ENCODE data around the gene CDH4. TPM values are rescaled to one million over a fixed set of nuclear protein-coding genes. Genes with fewer than 3 reads are reported as not detected.

CDH4 gene
- total RNA-seq, 1 experiment from 2014 or later, result not detected

GRCh38 chr20:61810066-61810737, 558.1 kb downstream of the CDH4 start:
- Mint-ChIP-seq H3K27ac (ENCODE audit: unreplicated experiment) (no peak overlapping the region), H3K27me3 (ENCODE audit: insufficient read depth, unreplicated experiment) (peaks cover 56% of the 10 kb centered on the region), H3K9me3 (ENCODE audit: unreplicated experiment) (no peaks in the 10 kb centered on the region), H3K4me3 (ENCODE audit: unreplicated experiment) (no peak overlapping the region), H3K4me1 (ENCODE audit: low read depth, unreplicated experiment) (no peaks in the 10 kb centered on the region), H3K36me3 (ENCODE audit: insufficient read depth, unreplicated experiment) (no peaks in the 10 kb centered on the region)
- ChIA-PET POLR2A (no interaction called here), CTCF (no interaction called here)
- Histone ChIP-seq H3K36me3 (ENCODE audit: control insufficient read depth, insufficient read depth, low read length) (no peaks in the 10 kb centered on the region), H3K27me3 (replicated peaks; ENCODE audit: control insufficient read depth, insufficient read depth, low read length) (peaks cover 12% of the 10 kb centered on the region), H3K9me3 (no peaks in the 10 kb centered on the region), H3K4me3 (ENCODE audit: low read depth, low read length) (no peak overlapping the region), H3K4me1 (no peaks in the 10 kb centered on the region)
- intact Hi-C loops (cut with micrococcal nuclease; ENCODE audit: unreplicated experiment), result no loop called here
- BruUV-seq (replicated peaks), result no TSS peak
- no peak for TF ChIP-seq CTCF (IDR thresholded peaks at IDR 0.05; ENCODE audit: insufficient read depth in 1 of 2, low read depth in 1 of 2, low read length in 1 of 2, severe bottlenecking in 1 of 2, unreplicated experiment in 1 of 2)
- DNase-seq, result no peak

GRCh38 chr20:61810738-61811135, 558.7 kb downstream of the CDH4 start:
- Mint-ChIP-seq H3K9me3 (ENCODE audit: unreplicated experiment) (no peaks in the 10 kb centered on the region), H3K27me3 (ENCODE audit: insufficient read depth, unreplicated experiment) (peaks cover 54% of the 10 kb centered on the region), H3K4me1 (ENCODE audit: low read depth, unreplicated experiment) (no peaks in the 10 kb centered on the region), H3K4me3 (ENCODE audit: unreplicated experiment) (no peak overlapping the region), H3K36me3 (ENCODE audit: insufficient read depth, unreplicated experiment) (no peaks in the 10 kb centered on the region), H3K27ac (ENCODE audit: unreplicated experiment) (no peak overlapping the region)
- Histone ChIP-seq H3K9me3 (no peaks in the 10 kb centered on the region), H3K36me3 (ENCODE audit: control insufficient read depth, insufficient read depth, low read length) (no peaks in the 10 kb centered on the region), H3K4me3 (ENCODE audit: low read depth, low read length) (no peak overlapping the region), H3K27me3 (replicated peaks; ENCODE audit: control insufficient read depth, insufficient read depth, low read length) (peaks cover 13% of the 10 kb centered on the region), H3K4me1 (no peaks in the 10 kb centered on the region)
- no peak for DNase-seq
- CTCF ChIA-PET, result interaction anchor here (0.8 kb wide), 1 partner anchor 54 kb away, joined by 3 read pairs; no protein-coding TSS in a partner anchor
- BruUV-seq (replicated peaks), result no TSS peak
- no peak for TF ChIP-seq CTCF (IDR thresholded peaks at IDR 0.05; ENCODE audit: insufficient read depth in 1 of 2, low read depth in 1 of 2, low read length in 1 of 2, severe bottlenecking in 1 of 2, unreplicated experiment in 1 of 2)
- intact Hi-C loops (cut with micrococcal nuclease; ENCODE audit: unreplicated experiment), result no loop called here
- POLR2A ChIA-PET, result no interaction called here

- Mint-ChIP-seq H3K9me3 (ENCODE audit: unreplicated experiment) (no peaks in the 10 kb centered on the region), H3K4me1 (ENCODE audit: low read depth, unreplicated experiment) (no peaks in the 10 kb centered on the region), H3K4me3 (ENCODE audit: unreplicated experiment) (no peak overlapping the region), H3K27ac (ENCODE audit: unreplicated experiment) (no peak overlapping the region), H3K27me3 (ENCODE audit: insufficient read depth, unreplicated experiment) (peaks cover 55% of the 10 kb centered on the region), H3K36me3 (ENCODE audit: insufficient read depth, unreplicated experiment) (no peaks in the 10 kb centered on the region)
- no peaks in the 10 kb centered on the region for H3K9me3 ChIP-seq
- H3K27me3 ChIP-seq (replicated peaks; ENCODE audit: control insufficient read depth, insufficient read depth, low read length), result peaks cover 12% of the 10 kb centered on the region
- no peak overlapping the region for H3K4me3 ChIP-seq (ENCODE audit: low read depth, low read length)
- CTCF ChIA-PET, result interaction anchor here (0.5 to 1.0 kb wide), 3 partner anchors 11 to 54 kb away, joined by 3 read pairs; no protein-coding TSS in a partner anchor
- no peak for DNase-seq
- no TSS peak for BruUV-seq (replicated peaks)
- intact Hi-C loops (cut with micrococcal nuclease; ENCODE audit: unreplicated experiment), result no loop called here
- POLR2A ChIA-PET, result interaction anchor here (0.6 kb wide), 1 partner anchor 18 kb away, joined by 3 read pairs; no protein-coding TSS in a partner anchor
- H3K4me1 ChIP-seq, result no peaks in the 10 kb centered on the region
- no peaks in the 10 kb centered on the region for H3K36me3 ChIP-seq (ENCODE audit: control insufficient read depth, insufficient read depth, low read length)
- no peak for TF ChIP-seq CTCF (IDR thresholded peaks at IDR 0.05; ENCODE audit: insufficient read depth in 1 of 2, low read depth in 1 of 2, low read length in 1 of 2, severe bottlenecking in 1 of 2, unreplicated experiment in 1 of 2)
Measured at GRCh38 chr20:61811166-61811565, 559.1 kb downstream of the CDH4 start.
